ENCODE measurements around the gene NFAM1.

NFAM1 gene

DNA sequence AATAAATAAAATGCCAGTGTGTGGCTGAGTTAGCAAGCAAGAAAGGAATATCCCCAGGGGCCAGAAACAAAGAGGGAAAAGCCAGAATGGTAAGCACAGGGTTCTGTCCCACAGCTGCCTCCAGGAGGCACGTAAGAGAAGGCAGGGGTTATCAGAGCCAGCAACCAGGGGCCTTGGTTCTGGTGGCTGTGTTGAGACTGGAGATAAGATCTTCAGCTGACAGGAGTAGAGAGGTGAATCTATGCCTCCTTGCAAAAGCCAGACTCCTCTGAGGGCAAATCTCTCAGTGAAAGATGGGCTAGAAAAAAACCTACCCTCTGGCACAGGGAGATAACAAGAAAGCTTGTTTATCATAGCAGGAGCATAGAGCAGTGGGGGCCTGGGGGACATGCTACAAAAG is 29.8 kb upstream of the NFAM1 start:
- DNase-seq (ENCODE audit: low spot score) = no peak
- TF ChIP-seq, protein P1, sequence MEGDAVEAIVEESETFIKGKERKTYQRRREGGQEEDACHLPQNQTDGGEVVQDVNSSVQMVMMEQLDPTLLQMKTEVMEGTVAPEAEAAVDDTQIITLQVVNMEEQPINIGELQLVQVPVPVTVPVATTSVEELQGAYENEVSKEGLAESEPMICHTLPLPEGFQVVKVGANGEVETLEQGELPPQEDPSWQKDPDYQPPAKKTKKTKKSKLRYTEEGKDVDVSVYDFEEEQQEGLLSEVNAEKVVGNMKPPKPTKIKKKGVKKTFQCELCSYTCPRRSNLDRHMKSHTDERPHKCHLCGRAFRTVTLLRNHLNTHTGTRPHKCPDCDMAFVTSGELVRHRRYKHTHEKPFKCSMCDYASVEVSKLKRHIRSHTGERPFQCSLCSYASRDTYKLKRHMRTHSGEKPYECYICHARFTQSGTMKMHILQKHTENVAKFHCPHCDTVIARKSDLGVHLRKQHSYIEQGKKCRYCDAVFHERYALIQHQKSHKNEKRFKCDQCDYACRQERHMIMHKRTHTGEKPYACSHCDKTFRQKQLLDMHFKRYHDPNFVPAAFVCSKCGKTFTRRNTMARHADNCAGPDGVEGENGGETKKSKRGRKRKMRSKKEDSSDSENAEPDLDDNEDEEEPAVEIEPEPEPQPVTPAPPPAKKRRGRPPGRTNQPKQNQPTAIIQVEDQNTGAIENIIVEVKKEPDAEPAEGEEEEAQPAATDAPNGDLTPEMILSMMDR (IDR thresholded peaks at IDR 0.05; ENCODE audit: extremely low read depth, missing control alignments) = no peak

DNA sequence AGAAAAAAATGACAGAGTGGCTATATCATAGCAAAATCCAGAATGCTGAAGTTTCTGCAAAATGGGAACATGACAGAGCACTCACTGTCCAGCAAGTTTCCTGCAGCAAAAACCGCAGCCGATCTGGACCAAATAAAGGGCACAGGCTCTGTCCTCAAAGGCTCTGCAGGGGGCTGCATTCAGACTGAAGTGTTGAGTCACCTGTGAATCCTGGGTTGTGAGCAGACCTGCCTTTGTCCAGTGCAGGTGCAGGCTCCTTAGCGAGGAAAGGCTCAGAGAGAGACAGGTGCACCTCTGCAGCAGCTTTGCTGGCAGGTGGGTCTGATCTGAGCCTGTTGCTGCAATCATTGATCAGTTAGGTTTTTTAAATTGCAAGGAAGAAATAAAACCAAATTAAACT is 29.3 kb upstream of the NFAM1 start:
- DNase-seq (ENCODE audit: low spot score) = no peak
- TF ChIP-seq, protein P1 (IDR thresholded peaks at IDR 0.05; ENCODE audit: extremely low read depth, missing control alignments) = no peak

- TF ChIP-seq, protein P1 (IDR thresholded peaks at IDR 0.05; ENCODE audit: extremely low read depth, missing control alignments) = no peak
- DNase-seq (ENCODE audit: low spot score) = no peak
Observed at GRCh38 chr22:42459287-42460063, 27.3 kb upstream of the NFAM1 start.

- DNase-seq (ENCODE audit: low spot score) = no peak
- TF ChIP-seq, protein P1 (IDR thresholded peaks at IDR 0.05; ENCODE audit: extremely low read depth, missing control alignments) = no peak
Observed at GRCh38 chr22:42452916-42453315, 20.7 kb upstream of the NFAM1 start.

DNA sequence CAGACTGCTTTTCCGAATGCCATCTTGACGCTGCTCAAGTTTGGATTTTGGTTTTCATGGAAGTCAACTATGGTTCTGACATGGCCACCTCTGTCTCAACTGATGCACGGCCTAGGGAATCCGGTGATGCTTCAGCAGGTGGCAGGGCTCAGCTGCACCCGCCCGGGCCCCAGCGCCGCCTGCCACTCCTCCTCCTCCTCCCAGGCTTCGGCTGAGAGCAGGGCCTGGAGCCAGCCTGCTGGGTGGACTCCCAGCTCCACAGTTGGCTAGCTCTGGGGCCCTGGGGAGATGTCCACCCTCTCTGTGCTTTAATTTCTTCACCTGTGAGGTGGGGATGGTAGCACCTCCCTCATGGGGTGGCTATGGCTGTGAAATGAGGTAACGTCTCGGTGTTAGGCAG is 20.3 kb upstream of the NFAM1 start:
- TF ChIP-seq, protein P1 (IDR thresholded peaks at IDR 0.05; ENCODE audit: extremely low read depth, missing control alignments) = no peak

GRCh38 chr22:42451499-42452145 is 19.4 kb upstream of the NFAM1 start:
- no peak for DNase-seq (ENCODE audit: low spot score)
- TF ChIP-seq, protein P1 (IDR thresholded peaks at IDR 0.05; ENCODE audit: extremely low read depth, missing control alignments) = no peak

More for the DNA sequence above, 20.3 kb upstream of the NFAM1 start:
- DNase-seq (ENCODE audit: low spot score) = no peak

GRCh38 chr22:42450862-42451261 is 18.7 kb upstream of the NFAM1 start:
- TF ChIP-seq, protein P1 (IDR thresholded peaks at IDR 0.05; ENCODE audit: extremely low read depth, missing control alignments) = no peak

More at GRCh38 chr22:42450862-42451261, 18.7 kb upstream of the NFAM1 start:
- no peak for DNase-seq (ENCODE audit: low spot score)

All from GM20000 (cell line).